Hypothalamus (tissue), 51 donors: Measurements from ENCODE around the gene TNNT3.
"Not testable (repeated sequence)": the region's sequence is repeated elsewhere in the genome, so short reads cannot be mapped to it uniquely, and the experiment has no call there.

Experiments
- DNase-seq, 51 donors: peaks; one replicate each; lab custom pipeline; 2025; lab: John Stamatoyannopoulos, UW

The TNNT3 gene

GRCh38 chr11:1931341-1932104 lies 12.0 kb downstream of the TNNT3 start:
- no peak for DNase-seq

DNA sequence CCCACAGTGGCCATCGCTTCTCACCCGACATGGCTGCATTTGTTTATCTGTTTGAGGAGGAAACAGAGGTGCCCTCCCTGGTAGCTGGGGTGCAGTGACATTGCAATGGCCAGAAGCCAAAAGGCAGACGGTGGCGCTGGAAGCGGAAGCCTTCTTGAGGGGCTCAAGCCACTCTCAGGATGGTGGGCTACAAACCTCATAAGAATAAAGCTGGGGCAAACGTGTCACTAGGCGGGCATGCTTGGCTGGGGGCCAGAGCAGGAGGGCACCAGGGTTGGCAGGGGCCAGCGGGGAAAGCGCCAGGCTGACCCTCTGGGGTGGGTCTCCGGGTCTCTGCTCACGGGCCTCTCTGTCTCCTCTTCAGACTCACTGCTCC lies 12.6 kb downstream of the TNNT3 start:
- no peak for DNase-seq

- DNase-seq, result no peak
Observed at GRCh38 chr11:1932681-1933080, 13.2 kb downstream of the TNNT3 start.

GRCh38 chr11:1933416-1934334 lies 14.2 kb downstream of the TNNT3 start:
- no peak for DNase-seq

GRCh38 chr11:1934335-1935155 lies 15.0 kb downstream of the TNNT3 start:
- DNase-seq, result no peak

- DNase-seq, result no peak
Observed at GRCh38 chr11:1935156-1936071, 15.9 kb downstream of the TNNT3 start.

GRCh38 chr11:1936072-1936780 lies 16.7 kb downstream of the TNNT3 start:
- no peak for DNase-seq

DNA sequence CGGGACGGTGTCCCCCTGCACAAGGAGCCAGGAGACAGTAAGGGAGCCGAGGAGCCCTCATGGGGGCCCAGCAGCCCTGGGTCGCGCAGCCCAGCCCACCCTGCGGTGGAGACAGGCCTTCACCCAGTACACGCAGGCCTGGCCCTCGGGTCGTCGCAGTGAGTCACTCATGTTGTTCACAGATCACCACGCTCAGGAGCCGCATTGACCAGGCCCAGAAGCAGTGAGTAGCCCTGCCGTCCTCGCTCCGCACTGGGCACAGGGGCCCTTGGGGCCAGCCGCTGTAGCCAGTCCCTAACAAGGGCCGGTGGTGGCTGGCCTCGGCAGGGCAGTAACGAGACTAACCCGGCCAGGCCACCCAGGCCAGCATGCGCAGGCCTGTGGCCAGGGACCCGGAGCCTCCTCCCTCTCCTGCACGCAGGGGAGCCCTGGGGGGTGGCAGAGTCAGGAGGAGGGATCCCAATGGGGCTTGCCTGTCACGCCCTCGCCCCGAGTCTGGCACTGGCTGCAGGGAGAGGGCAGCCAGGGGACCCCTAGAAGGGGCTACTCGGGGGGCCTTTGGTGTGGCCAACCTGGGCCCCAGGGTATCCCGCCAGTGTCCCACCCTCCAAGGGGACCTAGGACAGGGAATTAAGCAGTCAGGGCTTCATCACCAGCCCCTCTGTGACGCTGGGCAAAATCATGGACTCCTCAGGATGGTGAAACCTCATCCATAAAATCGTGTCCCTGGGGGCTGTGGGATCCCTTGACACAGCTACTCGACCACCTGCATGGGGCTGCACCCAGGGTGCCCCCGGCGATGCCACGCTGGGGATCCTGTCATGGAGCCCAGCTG lies 17.5 kb downstream of the TNNT3 start:
- DNase-seq, result no peak

DNA sequence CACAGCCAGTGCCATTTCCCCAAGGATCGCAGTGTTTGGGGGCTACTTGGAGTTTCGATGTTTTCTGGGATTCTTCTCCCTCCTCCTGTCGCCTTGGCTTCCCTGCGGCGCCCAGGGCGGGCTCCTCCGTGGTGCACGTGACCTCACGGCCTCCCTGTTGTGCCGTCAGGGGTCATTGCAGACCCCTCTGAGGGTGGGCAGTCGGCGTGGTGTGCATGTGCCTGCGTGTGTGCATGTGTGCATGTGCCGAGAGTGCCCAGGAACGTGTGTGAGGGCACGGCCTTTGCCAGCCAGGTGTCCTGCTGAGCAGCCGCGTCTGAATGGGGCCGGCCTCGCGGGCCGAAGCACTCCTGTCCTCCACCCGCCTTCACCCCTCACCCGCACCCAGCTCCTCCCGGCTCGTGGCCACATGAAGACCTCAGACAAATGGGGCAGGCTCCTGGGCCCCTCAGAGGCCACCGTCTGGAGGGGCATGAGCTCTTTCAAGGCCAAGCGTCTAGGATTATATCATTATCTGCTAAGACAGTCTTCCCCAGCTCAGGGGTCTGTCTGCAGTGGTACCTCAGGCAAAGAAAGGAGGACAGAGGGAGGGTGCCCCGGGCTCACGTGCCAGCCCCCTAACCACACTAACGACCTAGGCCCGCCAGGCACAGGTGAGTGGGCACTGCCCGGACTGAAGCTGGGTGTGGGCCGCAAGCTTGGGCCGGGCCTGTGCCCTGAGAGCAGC lies 18.3 kb downstream of the TNNT3 start:
- DNase-seq, result no peak

GRCh38 chr11:1938343-1939005 lies 19.0 kb downstream of the TNNT3 start:
- DNase-seq, result no peak

GRCh38 chr11:1939006-1939625 lies 19.6 kb downstream of the TNNT3 start:
- DNase-seq, result no peak

- not testable (repeated sequence) for DNase-seq
Observed at GRCh38 chr11:1939788-1940187, 20.3 kb downstream of the TNNT3 start.

DNA sequence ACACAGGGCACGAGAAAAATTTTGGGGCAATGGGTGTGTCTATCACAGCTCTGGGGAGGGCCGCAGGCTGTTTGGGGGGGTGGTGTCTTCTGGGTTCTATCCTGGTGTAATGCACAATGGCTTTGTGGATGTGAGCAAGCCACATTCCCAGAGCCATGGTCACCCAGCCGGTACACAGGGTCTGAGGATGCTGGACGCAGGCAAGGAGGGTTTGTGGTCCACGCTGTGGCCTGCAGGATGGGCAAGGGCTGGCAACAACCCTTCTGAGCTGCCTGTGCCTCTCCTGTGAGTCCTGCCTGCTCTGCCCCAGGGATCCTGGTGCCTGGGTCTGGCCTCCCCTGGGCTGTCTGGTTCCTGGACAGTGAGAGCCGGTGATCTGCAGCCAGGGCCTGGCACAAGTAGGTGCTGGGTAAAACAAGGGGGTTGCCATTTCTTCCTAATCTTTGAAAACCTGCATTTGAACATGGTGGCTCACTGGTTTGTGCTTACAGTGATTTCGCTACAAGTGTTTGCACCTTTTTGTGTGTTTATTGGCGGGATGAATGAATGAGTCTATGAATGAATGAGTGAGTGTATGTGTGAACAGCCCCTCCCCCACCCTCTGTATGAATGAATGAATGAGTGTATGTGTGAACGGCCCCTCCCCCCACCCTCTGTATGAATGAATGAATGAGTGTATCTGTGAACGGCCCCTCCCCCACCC lies 23.2 kb downstream of the TNNT3 start:
- DNase-seq, result no peak

GRCh38 chr11:1943576-1943975 lies 24.1 kb downstream of the TNNT3 start:
- DNase-seq, result no peak

- DNase-seq, result no peak
Observed at GRCh38 chr11:1943977-1944376, 24.5 kb downstream of the TNNT3 start.
